Fibroblast of lung (primary cell): ENCODE measurements around the gene ZNF827. TPM values are rescaled to one million over a fixed set of nuclear protein-coding genes. Genes with fewer than 3 reads are reported as not detected.

Experiments used
- DNase-seq, 2 donors: peaks; one replicate each; pipeline versions ENCODE4 v3.0.0 to v3.0.0-alpha.2; 2010; ENCODE audit warnings: low read depth in 2 of 2
- H2AFZ ChIP-seq: 2 replicates; pipeline ENCODE4 v1.5.1; 2012; ENCODE audit warnings: low read length, control low read depth, inconsistent platforms
- H3K27ac ChIP-seq: 2 replicates; pipeline ENCODE4 v1.5.1; 2011; ENCODE audit warnings: low read length, control low read depth; ENCODE audit not compliant: insufficient read depth
- H3K27me3 ChIP-seq: 2 replicates; pipeline ENCODE4 v1.5.1; 2011; ENCODE audit warnings: mild to moderate bottlenecking, low read length; ENCODE audit not compliant: control insufficient read depth, insufficient read depth
- H3K36me3 ChIP-seq: 2 replicates; pipeline ENCODE4 v1.5.1; 2011; ENCODE audit warnings: low read length; ENCODE audit not compliant: control insufficient read depth, insufficient read depth
- H3K4me1 ChIP-seq: 2 replicates; pipeline ENCODE4 v1.5.1; 2011; ENCODE audit warnings: low read length; ENCODE audit not compliant: control insufficient read depth, insufficient read depth; ENCODE audit errors: extremely low read depth
- H3K4me2 ChIP-seq: 2 replicates; pipeline ENCODE4 v1.5.1; 2011; ENCODE audit warnings: low read length, control low read depth; ENCODE audit not compliant: insufficient read depth; ENCODE audit errors: extremely low read depth
- H3K4me3 ChIP-seq, 4 experiments: fragments of 200-600 bp in 1 of 4; sonication (generic) in 1 of 4; replicated peaks in 1 of 4; 2 replicates each; pipeline ENCODE4 v1.5.1; 2011 to 2016; ENCODE audit warnings: low read length in 4 of 4, low read depth in 3 of 4, mild to moderate bottlenecking in 3 of 4, control low read depth in 2 of 4, inconsistent platforms in 1 of 4, mixed read lengths in 1 of 4; ENCODE audit not compliant: insufficient read depth in 1 of 4; ENCODE audit errors: control extremely low read depth in 1 of 4
- H3K79me2 ChIP-seq: 2 replicates; pipeline ENCODE4 v1.5.1; 2012; ENCODE audit warnings: mild to moderate bottlenecking, low read length, inconsistent platforms; ENCODE audit not compliant: control insufficient read depth, insufficient read depth
- H3K9ac ChIP-seq: 2 replicates; pipeline ENCODE4 v1.5.1; 2011; ENCODE audit warnings: mild to moderate bottlenecking, low read length, control low read depth; ENCODE audit not compliant: insufficient read depth
- H3K9me3 ChIP-seq: 2 replicates; pipeline ENCODE4 v1.5.1; 2012; ENCODE audit warnings: low read depth, low read length; ENCODE audit not compliant: control insufficient read depth, insufficient read depth
- H4K20me1 ChIP-seq: 2 replicates; pipeline ENCODE4 v1.5.1; 2011; ENCODE audit warnings: low read length; ENCODE audit not compliant: control insufficient read depth, insufficient read depth; ENCODE audit errors: extremely low read depth
- CTCF ChIP-seq, 2 donors: IDR thresholded peaks in 1 of 2; conservative IDR thresholded peaks in 1 of 2; 1 replicate in 1 of 2; 2 replicates in 1 of 2; pipeline ENCODE4 v1.5.1; 2011 to 2012; ENCODE audit warnings: low read length in 2 of 2, control low read depth in 1 of 2, inconsistent platforms in 1 of 2, low read depth in 1 of 2, mild to moderate bottlenecking in 1 of 2
- EZH2 ChIP-seq: IDR thresholded peaks from 2 replicates; pipeline ENCODE4 v1.5.1; 2012; ENCODE audit warnings: low read length, control low read depth, mild to moderate bottlenecking; ENCODE audit errors: missing control alignments
- polyA plus RNA-seq, 2 donors: library from polyadenylated mRNA; depleted of rRNA in 1 of 2; stranded (reverse) in 1 of 2; unstranded in 1 of 2; fragments of >200 nt; gene quantifications; 2 replicates each; pipeline ENCODE4 v1.2.1, GENCODE V29; 2011 to 2012; ENCODE audit warnings: missing spikeins in 1 of 2
- total RNA-seq: library from RNA; depleted of rRNA; stranded (reverse); fragments of >200 nt; gene quantifications from 2 replicates; pipeline ENCODE4 v1.2.1, GENCODE V29; 2014

Gene ZNF827
- total and polyA plus RNA-seq, 2 donors (not counting 1 experiment from before 2014, with no cell fraction given): 5.8 to 7.1 TPM

DNA sequence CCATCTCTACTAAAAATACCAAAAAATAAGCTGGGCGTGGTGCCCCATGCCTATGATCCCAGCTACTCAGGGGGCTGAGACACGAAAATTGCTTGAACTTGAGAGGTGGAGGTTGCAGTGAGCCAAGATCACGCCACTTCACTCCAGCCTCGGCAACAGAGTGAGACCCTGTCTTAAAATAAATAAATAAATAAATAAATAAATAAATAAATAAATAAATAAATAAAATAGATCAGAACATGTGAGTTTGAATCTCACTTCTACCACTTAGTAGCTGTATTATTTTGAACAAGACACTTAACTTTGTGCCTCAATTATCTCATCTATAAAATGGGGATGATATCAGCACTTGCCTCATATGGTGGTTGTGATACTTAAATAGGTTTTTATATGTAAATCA is 168.5 kb downstream of the ZNF827 start:
- Histone ChIP-seq H3K4me1 (no peaks in the 10 kb centered on the region), H3K4me3 (no peak overlapping the region), H3K27me3 (no peaks in the 10 kb centered on the region), H4K20me1 (no peaks in the 10 kb centered on the region), H3K9me3 (no peaks in the 10 kb centered on the region), H3K36me3 (peaks cover 1% of the 10 kb centered on the region), H3K9ac (no peak overlapping the region), H3K79me2 (no peaks in the 10 kb centered on the region), H3K27ac (no peak overlapping the region), H2AFZ (no peak overlapping the region), H3K4me2 (no peak overlapping the region)
- TF ChIP-seq CTCF (conservative IDR thresholded peaks at IDR 0.05 in 1 of 2, IDR thresholded peaks at IDR 0.05 in 1 of 2; ENCODE audit: low read depth in 1 of 2, low read length in 2 of 2) (no peak), EZH2 (no peak)
- DNase-seq: no peak

DNA sequence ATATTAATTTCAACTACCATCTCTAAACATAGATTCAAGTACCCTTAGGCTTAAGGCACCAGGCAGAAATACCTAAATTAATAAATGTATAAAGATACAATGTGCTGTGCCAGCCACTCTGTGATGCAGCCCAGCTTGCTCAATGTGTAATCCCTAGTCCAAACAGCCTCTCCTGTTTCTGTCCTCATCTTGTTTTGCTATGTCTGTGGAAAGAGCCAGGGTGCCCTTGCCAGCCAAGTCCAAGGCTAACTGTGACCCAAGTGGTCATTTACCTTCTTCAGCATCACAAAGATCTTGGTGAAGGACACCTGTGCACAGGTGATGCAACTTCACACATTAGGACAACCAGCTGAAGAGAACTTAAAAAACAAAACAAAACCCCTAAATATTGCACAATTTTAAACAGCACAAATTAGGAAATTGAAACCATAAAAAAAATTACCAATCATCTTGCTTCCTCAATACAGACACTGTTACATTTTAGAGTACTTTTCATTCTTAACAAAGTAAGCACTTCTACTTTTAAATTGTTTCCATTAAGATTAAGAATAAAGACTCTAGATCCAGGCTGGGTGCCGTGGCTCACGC is 169.1 kb downstream of the ZNF827 start:
- Histone ChIP-seq H3K79me2 (no peaks in the 10 kb centered on the region), H3K4me2 (no peak overlapping the region), H3K27me3 (no peaks in the 10 kb centered on the region), H2AFZ (no peak overlapping the region), H3K4me3 (no peak overlapping the region), H3K36me3 (peaks cover 3% of the 10 kb centered on the region), H3K9me3 (no peaks in the 10 kb centered on the region), H4K20me1 (no peaks in the 10 kb centered on the region), H3K4me1 (no peaks in the 10 kb centered on the region), H3K27ac (no peak overlapping the region), H3K9ac (no peak overlapping the region)
- no peak for DNase-seq
- TF ChIP-seq CTCF (conservative IDR thresholded peaks at IDR 0.05 in 1 of 2, IDR thresholded peaks at IDR 0.05 in 1 of 2; ENCODE audit: low read depth in 1 of 2, low read length in 2 of 2) (no peak), EZH2 (no peak)

DNA sequence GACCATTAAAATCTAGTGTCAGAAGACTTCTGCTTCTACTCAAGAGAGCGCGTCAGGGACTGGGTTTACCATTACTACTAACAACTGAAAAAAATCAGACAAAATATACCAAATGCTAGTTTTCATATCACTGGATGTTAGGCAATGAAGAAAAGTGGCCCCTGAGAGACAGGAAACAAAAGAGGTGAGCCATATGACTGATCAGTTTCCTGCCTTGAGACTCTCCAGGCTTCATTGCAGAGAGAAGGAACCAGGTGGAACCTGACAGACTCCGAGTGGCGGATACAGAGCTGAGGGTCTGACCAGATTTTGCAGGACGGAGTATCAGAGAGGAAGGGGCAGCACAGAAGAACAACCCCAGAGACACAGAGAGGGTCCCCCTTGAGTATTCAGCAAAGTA is 172.3 kb downstream of the ZNF827 start:
- no peak for TF ChIP-seq EZH2
- TF ChIP-seq CTCF (conservative IDR thresholded peaks at IDR 0.05 in 1 of 2, IDR thresholded peaks at IDR 0.05 in 1 of 2; ENCODE audit: low read depth in 1 of 2, low read length in 2 of 2): no peak
- Histone ChIP-seq H3K27me3 (no peaks in the 10 kb centered on the region), H3K9me3 (no peaks in the 10 kb centered on the region), H3K9ac (no peak overlapping the region), H3K36me3 (peaks cover 2% of the 10 kb centered on the region), H3K27ac (no peak overlapping the region), H3K4me2 (no peak overlapping the region), H3K4me1 (no peaks in the 10 kb centered on the region), H3K79me2 (no peaks in the 10 kb centered on the region), H3K4me3 (no peak overlapping the region), H4K20me1 (no peaks in the 10 kb centered on the region), H2AFZ (no peak overlapping the region)
- DNase-seq: no peak
